ENCODE results near the gene CD68. TPM values are rescaled to one million over a fixed set of nuclear protein-coding genes. Genes with fewer than 3 reads are reported as not detected.

The CD68 gene
- total RNA-seq, 1 donor from 2014 or later, result 0.49 TPM

GRCh38 chr17:7561028-7561575, 18.3 kb upstream of the CD68 start:
- Mint-ChIP-seq H3K36me3 (ENCODE audit: low read depth) (no peaks in the 10 kb centered on the region), H3K4me1 (peaks cover 37% of the 10 kb centered on the region), H3K4me3 (peak overlapping the region; percentile 93), H3K27me3 (ENCODE audit: low read depth) (peaks cover 9% of the 10 kb centered on the region), H3K27ac (ENCODE audit: unreplicated experiment) (peak overlapping the region; percentile 81), H3K9me3 (no peaks in the 10 kb centered on the region)
- peak; percentile 84 for DNase-seq (ENCODE audit: low read depth, low spot score)
- TF ChIP-seq, protein P1, sequence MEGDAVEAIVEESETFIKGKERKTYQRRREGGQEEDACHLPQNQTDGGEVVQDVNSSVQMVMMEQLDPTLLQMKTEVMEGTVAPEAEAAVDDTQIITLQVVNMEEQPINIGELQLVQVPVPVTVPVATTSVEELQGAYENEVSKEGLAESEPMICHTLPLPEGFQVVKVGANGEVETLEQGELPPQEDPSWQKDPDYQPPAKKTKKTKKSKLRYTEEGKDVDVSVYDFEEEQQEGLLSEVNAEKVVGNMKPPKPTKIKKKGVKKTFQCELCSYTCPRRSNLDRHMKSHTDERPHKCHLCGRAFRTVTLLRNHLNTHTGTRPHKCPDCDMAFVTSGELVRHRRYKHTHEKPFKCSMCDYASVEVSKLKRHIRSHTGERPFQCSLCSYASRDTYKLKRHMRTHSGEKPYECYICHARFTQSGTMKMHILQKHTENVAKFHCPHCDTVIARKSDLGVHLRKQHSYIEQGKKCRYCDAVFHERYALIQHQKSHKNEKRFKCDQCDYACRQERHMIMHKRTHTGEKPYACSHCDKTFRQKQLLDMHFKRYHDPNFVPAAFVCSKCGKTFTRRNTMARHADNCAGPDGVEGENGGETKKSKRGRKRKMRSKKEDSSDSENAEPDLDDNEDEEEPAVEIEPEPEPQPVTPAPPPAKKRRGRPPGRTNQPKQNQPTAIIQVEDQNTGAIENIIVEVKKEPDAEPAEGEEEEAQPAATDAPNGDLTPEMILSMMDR (conservative IDR thresholded peaks at IDR 0.05), result peak; percentile 78

GRCh38 chr17:7561589-7562207, 17.7 kb upstream of the CD68 start, which contains the start of gene SENP3:
TSS of gene SENP3 (plus strand) at chr17:7561919. CDS start at chr17:7563077, 1,158 bp downstream.
- no peaks in the 10 kb centered on the region for H3K9me3 Mint-ChIP-seq
- no peaks in the 10 kb centered on the region for H3K36me3 Mint-ChIP-seq (ENCODE audit: low read depth)
- TF ChIP-seq, protein P1 (conservative IDR thresholded peaks at IDR 0.05), result no peak
- H3K27ac Mint-ChIP-seq (ENCODE audit: unreplicated experiment), result peak within 1 kb of the TSS; percentile 96
- DNase-seq (ENCODE audit: low read depth, low spot score), result peak; percentile 86
- peak within 1 kb of the TSS; percentile 93 for H3K4me3 Mint-ChIP-seq
- peaks cover 9% of the 10 kb centered on the region for H3K27me3 Mint-ChIP-seq (ENCODE audit: low read depth)
- peaks cover 37% of the 10 kb centered on the region for H3K4me1 Mint-ChIP-seq

GRCh38 chr17:7562208-7562605, 17.2 kb upstream of the CD68 start:
- TF ChIP-seq, protein P1 (conservative IDR thresholded peaks at IDR 0.05), result no peak
- Mint-ChIP-seq H3K27me3 (ENCODE audit: low read depth) (peaks cover 9% of the 10 kb centered on the region), H3K27ac (ENCODE audit: unreplicated experiment) (peak overlapping the region; percentile 96), H3K4me3 (peak overlapping the region; percentile 93), H3K9me3 (no peaks in the 10 kb centered on the region), H3K4me1 (peaks cover 37% of the 10 kb centered on the region), H3K36me3 (ENCODE audit: low read depth) (no peaks in the 10 kb centered on the region)
- no peak for DNase-seq (ENCODE audit: low read depth, low spot score)

DNA sequence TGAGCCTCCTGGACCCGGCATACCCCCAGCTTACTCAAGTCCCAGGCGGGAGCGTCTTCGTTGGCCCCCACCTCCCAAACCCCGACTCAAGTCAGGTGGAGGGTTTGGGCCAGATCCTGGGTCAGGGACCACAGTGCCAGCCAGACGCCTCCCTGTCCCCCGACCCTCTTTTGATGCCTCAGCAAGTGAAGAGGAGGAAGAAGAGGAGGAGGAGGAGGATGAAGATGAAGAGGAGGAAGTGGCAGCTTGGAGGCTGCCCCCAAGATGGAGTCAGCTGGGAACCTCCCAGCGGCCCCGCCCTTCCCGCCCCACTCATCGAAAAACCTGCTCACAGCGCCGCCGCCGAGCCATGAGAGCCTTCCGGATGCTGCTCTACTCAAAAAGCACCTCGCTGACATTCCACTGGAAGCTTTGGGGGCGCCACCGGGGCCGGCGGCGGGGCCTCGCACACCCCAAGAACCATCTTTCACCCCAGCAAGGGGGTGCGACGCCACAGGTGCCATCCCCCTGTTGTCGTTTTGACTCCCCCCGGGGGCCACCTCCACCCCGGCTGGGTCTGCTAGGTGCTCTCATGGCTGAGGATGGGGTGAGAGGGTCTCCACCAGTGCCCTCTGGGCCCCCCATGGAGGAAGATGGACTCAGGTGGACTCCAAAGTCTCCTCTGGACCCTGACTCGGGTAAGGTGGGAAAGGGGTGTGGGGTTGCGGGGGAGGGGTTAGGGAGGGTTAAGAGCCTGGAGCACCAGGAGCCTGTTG, 16.1 kb upstream of the CD68 start:
- Mint-ChIP-seq H3K36me3 (ENCODE audit: low read depth) (no peaks in the 10 kb centered on the region), H3K9me3 (no peaks in the 10 kb centered on the region), H3K4me1 (peaks cover 32% of the 10 kb centered on the region), H3K27ac (ENCODE audit: unreplicated experiment) (no peak overlapping the region), H3K4me3 (peak overlapping the region; percentile 93), H3K27me3 (ENCODE audit: low read depth) (peaks cover 7% of the 10 kb centered on the region)
- DNase-seq (ENCODE audit: low read depth, low spot score), result no peak
- TF ChIP-seq, protein P1 (conservative IDR thresholded peaks at IDR 0.05), result no peak

DNA sequence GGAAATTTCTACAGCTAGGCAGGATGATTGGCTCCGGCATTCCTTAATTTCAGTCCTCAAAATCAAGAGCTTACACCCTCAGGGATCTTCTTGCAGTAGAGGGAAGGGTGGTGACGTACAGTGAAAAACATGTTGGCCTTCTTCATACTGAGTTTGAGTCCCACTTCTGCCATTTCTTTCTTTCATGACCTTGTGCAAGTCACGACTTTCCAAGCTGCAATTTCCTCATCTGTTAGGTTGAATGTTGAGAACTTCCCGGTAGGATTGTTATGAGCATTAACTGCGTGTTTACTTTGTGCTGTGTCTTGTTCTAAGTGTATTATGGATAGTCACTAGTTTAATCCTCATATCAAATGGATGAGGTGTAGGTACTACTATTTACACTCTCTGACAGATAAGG, 9.9 kb upstream of the CD68 start:
- Mint-ChIP-seq H3K4me3 (peak overlapping the region; percentile 26), H3K4me1 (peaks cover 26% of the 10 kb centered on the region), H3K27ac (ENCODE audit: unreplicated experiment) (no peak overlapping the region), H3K9me3 (no peaks in the 10 kb centered on the region), H3K36me3 (ENCODE audit: low read depth) (peaks cover 22% of the 10 kb centered on the region), H3K27me3 (ENCODE audit: low read depth) (peaks cover 13% of the 10 kb centered on the region)
- TF ChIP-seq, protein P1 (conservative IDR thresholded peaks at IDR 0.05), result no peak
- DNase-seq (ENCODE audit: low read depth, low spot score), result no peak
